HG02588 (cell line): ENCODE data around the gene C1GALT1C1.

ENCODE experiments used
- ATAC-seq: cut with Tn5 transposase; IDR thresholded peaks from one replicate; pipeline ENCODE4 v1.9.1; 2021; ENCODE audit warnings: mild to moderate bottlenecking, moderate library complexity; ENCODE audit not compliant: unreplicated experiment

C1GALT1C1 gene

DNA sequence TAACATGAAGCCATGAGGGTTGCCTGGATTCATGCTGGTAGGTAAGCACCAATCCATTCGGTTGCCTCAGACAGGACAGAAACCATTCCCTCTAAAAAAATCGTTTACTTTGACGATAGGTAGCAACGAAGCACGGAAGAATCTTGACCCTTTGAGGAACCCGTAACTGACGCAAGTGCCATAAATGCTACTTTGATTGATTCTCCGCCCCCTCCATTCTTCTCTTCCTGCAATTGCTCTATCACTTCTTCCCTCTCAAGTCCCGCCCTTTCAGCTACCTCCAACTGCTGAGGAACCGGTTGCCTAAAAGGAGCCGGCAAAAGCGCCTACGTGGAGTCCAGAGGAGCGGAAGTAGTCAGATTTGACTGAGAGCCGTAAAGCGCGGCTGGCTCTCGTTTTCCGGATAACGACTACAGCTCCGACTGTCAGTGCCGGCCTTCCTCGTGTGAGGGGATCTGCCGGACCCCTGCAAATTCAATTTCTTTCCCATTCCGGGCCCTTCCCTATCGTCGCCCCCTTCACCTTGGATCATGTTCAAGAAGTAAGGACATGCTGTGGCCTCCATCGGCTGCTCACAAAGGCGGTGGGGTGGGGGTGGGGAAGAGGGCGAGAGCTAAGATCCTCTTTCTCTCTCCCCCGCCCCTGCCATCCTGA, 26.0 kb downstream of the C1GALT1C1 start, which contains the start of gene MCTS1:
Gene MCTS1, plus strand, starts transcription at position 395 of the 654 bp plus-strand sequence. Its CDS starts 136 bp downstream, at position 531.
- ATAC-seq, result peak; percentile 92

DNA sequence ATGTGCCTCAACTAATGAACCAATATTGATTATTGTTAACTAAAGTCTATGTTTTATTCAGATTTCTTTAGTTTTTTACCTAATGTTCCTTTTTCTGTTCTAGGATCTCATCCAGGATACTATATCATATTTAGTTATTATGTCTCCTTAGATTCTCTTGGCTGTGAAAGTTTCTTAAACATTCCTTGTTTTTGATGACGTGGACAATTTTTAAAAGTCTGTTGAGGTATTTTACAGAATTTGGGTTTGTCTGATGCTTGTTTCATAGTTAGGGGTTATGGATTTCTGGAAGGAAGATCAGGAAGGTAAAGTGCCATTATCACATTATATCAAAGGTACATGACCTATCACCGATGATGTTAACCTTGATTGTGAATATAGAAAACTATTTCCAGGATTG, 44.2 kb downstream of the C1GALT1C1 start:
- ATAC-seq, result no peak
